Osteocyte (in vitro differentiated cells): ENCODE data around the gene MYRIP. TPM values are rescaled to one million over a fixed set of nuclear protein-coding genes. Genes with fewer than 3 reads are reported as not detected.

Source experiments
- DNase-seq: peaks from one replicate; pipeline ENCODE4 v3.0.0; 2021; ENCODE audit warnings: mixed read lengths; ENCODE audit not compliant: unreplicated experiment; ENCODE audit errors: extremely low spot score
- H3K27ac Mint-ChIP-seq: one replicate; pipeline ENCODE4 v1.8.0; 2021; ENCODE audit warnings: mild to moderate bottlenecking, mixed read lengths; ENCODE audit not compliant: unreplicated experiment
- H3K27me3 Mint-ChIP-seq: one replicate; pipeline ENCODE4 v1.8.0; 2021; ENCODE audit warnings: mixed read lengths; ENCODE audit not compliant: unreplicated experiment
- H3K36me3 Mint-ChIP-seq: one replicate; pipeline ENCODE4 v1.8.0; 2021; ENCODE audit warnings: mixed read lengths; ENCODE audit not compliant: unreplicated experiment
- H3K4me1 Mint-ChIP-seq: one replicate; pipeline ENCODE4 v1.8.0; 2021; ENCODE audit warnings: mixed read lengths; ENCODE audit not compliant: unreplicated experiment
- H3K4me3 Mint-ChIP-seq: one replicate; pipeline ENCODE4 v1.8.0; 2021; ENCODE audit warnings: mild to moderate bottlenecking, moderate library complexity, mixed read lengths; ENCODE audit not compliant: unreplicated experiment
- H3K9me3 Mint-ChIP-seq: one replicate; pipeline ENCODE4 v1.8.0; 2021; ENCODE audit warnings: mixed read lengths; ENCODE audit not compliant: unreplicated experiment
- total RNA-seq: library from RNA; stranded (reverse); gene quantifications from 2 replicates; pipeline ENCODE4 v1.2.1, GENCODE V29; 2021
- TF ChIP-seq, protein P1 (sequence below): fragments of 200-600 bp; sonication (generic); IDR thresholded peaks from 2 replicates; pipeline ENCODE4 v1.5.0; 2021; ENCODE audit warnings: antibody characterized with exemption, mild to moderate bottlenecking, moderate library complexity

The MYRIP gene
- total RNA-seq, 1 donor from 2014 or later, result 0.62 TPM

- Mint-ChIP-seq H3K36me3 (no peaks in the 10 kb centered on the region), H3K9me3 (no peaks in the 10 kb centered on the region), H3K4me3 (no peak overlapping the region), H3K4me1 (no peaks in the 10 kb centered on the region), H3K27ac (no peak overlapping the region), H3K27me3 (peaks cover 3% of the 10 kb centered on the region)
- TF ChIP-seq, protein P1, sequence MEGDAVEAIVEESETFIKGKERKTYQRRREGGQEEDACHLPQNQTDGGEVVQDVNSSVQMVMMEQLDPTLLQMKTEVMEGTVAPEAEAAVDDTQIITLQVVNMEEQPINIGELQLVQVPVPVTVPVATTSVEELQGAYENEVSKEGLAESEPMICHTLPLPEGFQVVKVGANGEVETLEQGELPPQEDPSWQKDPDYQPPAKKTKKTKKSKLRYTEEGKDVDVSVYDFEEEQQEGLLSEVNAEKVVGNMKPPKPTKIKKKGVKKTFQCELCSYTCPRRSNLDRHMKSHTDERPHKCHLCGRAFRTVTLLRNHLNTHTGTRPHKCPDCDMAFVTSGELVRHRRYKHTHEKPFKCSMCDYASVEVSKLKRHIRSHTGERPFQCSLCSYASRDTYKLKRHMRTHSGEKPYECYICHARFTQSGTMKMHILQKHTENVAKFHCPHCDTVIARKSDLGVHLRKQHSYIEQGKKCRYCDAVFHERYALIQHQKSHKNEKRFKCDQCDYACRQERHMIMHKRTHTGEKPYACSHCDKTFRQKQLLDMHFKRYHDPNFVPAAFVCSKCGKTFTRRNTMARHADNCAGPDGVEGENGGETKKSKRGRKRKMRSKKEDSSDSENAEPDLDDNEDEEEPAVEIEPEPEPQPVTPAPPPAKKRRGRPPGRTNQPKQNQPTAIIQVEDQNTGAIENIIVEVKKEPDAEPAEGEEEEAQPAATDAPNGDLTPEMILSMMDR, result no peak
- DNase-seq, result no peak
These were observed 199.4 kb downstream of the MYRIP start for GRCh38 chr3:40008796-40009195.

DNA sequence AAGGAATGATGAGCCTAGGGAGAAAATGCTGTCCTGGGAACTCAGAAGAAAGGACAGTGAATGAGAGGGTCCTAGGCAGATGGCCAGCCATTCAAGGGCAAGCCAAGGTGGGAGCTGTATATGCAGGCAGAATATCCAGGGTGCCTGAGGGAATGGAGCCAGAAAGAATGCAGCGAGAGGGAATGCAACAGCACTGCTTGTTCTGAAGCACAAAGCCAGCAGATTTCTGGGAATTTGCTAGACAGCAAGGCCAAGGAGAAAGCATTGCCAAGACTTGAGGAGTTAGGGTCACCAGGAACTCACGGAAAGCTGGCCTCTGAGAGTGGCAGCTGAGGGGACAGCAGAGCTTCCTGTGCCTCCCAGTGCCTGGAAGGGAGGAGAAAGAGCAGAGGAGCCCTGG is 200.6 kb downstream of the MYRIP start:
- Mint-ChIP-seq H3K4me1 (no peaks in the 10 kb centered on the region), H3K4me3 (no peak overlapping the region), H3K36me3 (no peaks in the 10 kb centered on the region), H3K9me3 (no peaks in the 10 kb centered on the region), H3K27ac (no peak overlapping the region), H3K27me3 (peaks cover 7% of the 10 kb centered on the region)
- TF ChIP-seq, protein P1, result no peak
- DNase-seq, result no peak

DNA sequence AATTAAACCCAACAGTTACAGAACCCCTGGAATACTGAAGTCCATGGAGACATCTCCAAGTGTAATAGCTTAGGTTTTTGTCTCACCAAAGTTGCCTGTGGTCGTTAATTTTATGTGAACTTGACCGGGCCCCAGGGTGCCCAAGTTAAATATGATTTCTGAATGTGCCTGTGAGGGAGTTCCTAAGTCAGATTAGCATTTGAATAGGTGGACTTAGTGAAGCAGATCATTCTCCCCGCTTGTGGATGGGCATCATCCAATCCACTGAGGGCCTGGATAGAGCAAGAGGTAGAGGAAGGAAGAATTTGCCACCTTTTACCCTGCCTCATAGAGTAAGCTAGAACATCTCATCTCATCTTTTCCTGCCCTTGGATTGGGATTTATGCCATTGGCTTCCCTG is 203.0 kb downstream of the MYRIP start:
- H3K27ac Mint-ChIP-seq, result no peak overlapping the region
- peaks cover 7% of the 10 kb centered on the region for H3K27me3 Mint-ChIP-seq
- no peaks in the 10 kb centered on the region for H3K4me1 Mint-ChIP-seq
- no peaks in the 10 kb centered on the region for H3K9me3 Mint-ChIP-seq
- no peak overlapping the region for H3K4me3 Mint-ChIP-seq
- no peaks in the 10 kb centered on the region for H3K36me3 Mint-ChIP-seq
- TF ChIP-seq, protein P1, result no peak
- DNase-seq, result no peak

DNA sequence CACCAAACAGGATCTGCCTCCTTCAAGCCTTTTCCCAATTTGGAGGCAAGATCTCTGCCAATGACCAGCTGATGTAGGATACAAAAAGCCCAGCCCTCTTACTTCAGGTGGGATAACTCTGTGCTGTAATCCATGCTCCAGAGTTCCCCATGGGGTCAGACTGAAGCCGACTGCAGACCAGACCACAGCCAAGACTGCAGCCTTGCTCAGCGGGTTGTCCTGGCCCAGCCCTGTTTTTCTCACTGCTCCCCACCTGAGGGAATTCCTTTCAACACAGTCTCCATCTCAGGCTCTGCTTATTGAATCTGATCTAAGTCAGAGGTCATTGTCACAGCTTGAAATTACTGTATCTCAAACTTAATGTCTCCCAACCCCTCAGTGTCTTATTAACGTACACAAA is 207.0 kb downstream of the MYRIP start:
- H3K27me3 Mint-ChIP-seq, result peaks cover 15% of the 10 kb centered on the region
- H3K4me1 Mint-ChIP-seq, result no peaks in the 10 kb centered on the region
- no peak overlapping the region for H3K27ac Mint-ChIP-seq
- no peaks in the 10 kb centered on the region for H3K9me3 Mint-ChIP-seq
- no peak overlapping the region for H3K4me3 Mint-ChIP-seq
- no peak for DNase-seq
- H3K36me3 Mint-ChIP-seq, result no peaks in the 10 kb centered on the region
- TF ChIP-seq, protein P1, result no peak

DNA sequence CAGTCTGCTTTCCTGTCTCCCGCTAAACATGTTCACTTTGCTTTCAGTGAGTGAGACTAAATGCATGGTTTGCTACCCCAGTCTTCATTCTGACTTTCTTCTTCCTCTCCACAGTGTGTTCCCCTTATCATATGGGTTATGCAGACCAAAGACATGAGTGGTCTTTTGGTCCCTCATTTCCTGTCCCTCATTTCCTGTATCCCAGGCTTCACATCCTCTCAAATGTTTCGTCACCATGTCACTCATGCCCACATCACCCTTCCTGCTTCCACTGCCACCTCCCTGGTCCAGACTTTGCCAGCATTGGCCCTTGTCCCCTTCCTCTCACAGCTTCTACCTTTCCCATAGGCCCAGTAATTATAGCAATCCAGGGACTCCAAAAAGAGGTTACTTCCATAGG is 209.0 kb downstream of the MYRIP start:
- H3K4me3 Mint-ChIP-seq, result no peak overlapping the region
- no peaks in the 10 kb centered on the region for H3K9me3 Mint-ChIP-seq
- no peak for DNase-seq
- no peaks in the 10 kb centered on the region for H3K36me3 Mint-ChIP-seq
- TF ChIP-seq, protein P1, result no peak
- no peak overlapping the region for H3K27ac Mint-ChIP-seq
- H3K4me1 Mint-ChIP-seq, result no peaks in the 10 kb centered on the region
- H3K27me3 Mint-ChIP-seq, result peaks cover 17% of the 10 kb centered on the region
